ENCODE data around the gene C7. TPM values are rescaled to one million over a fixed set of nuclear protein-coding genes. Genes with fewer than 3 reads are reported as not detected.
"Not testable (repeated sequence)": the region's sequence is repeated elsewhere in the genome, so short reads cannot be mapped to it uniquely, and the experiment has no call there.

C7 gene
- total RNA-seq (not detected), polyA plus RNA-seq (not detected)

- peaks cover 20% of the 10 kb centered on the region for H3K27me3 Mint-ChIP-seq
Observed at GRCh38 chr5:40909264-40909663, at the start of gene C7. Gene C7 (plus strand): TSS chr5:40909497. CDS start chr5:40909611, 114 bp downstream.

GRCh38 chr5:40860711-40861110 lies 48.6 kb upstream of the C7 start:
- DNase-seq: no peak
- Mint-ChIP-seq H3K27ac (no peak overlapping the region), H3K9me3 (peaks cover 0 to 9% (median 2%) of the 10 kb centered on the region in 7 donors), H3K36me3 (peaks cover 2% of the 10 kb centered on the region), H3K27me3 (peaks cover 5% of the 10 kb centered on the region), H3K4me1 (no peaks in the 10 kb centered on the region), H3K4me3 (no peak overlapping the region)
- Histone ChIP-seq H3K9me3 (ENCODE audit: control insufficient read depth in 2 of 2, low read length in 2 of 2) (no peaks in the 10 kb centered on the region), H3K4me1 (ENCODE audit: control insufficient read depth, insufficient read depth, low read length, poor library complexity, severe bottlenecking) (no peaks in the 10 kb centered on the region), H3K4me3 (ENCODE audit: low read depth, low read length) (no peak overlapping the region), H3K27me3 (ENCODE audit: control insufficient read depth, insufficient read depth, low read length) (no peaks in the 10 kb centered on the region), H3K36me3 (ENCODE audit: control insufficient read depth, insufficient read depth, low read length) (no peaks in the 10 kb centered on the region), H3K27ac (ENCODE audit: insufficient read depth, low read length, poor library complexity, severe bottlenecking) (no peak overlapping the region)
- no peak for ATAC-seq (ENCODE audit: low read depth in 2 of 2)

More at GRCh38 chr5:40909264-40909663, at the start of gene C7:
- ATAC-seq (ENCODE audit: low read depth in 2 of 2) (no peak), DNase-seq (no peak)
- Histone ChIP-seq H3K9me3 (ENCODE audit: control insufficient read depth in 2 of 2, low read length in 2 of 2) (no peaks in the 10 kb centered on the region), H3K4me1 (ENCODE audit: control insufficient read depth, insufficient read depth, low read length, poor library complexity, severe bottlenecking) (no peaks in the 10 kb centered on the region), H3K27ac (ENCODE audit: insufficient read depth, low read length, poor library complexity, severe bottlenecking) (no peak within 1 kb of the TSS), H3K27me3 (ENCODE audit: control insufficient read depth, insufficient read depth, low read length) (no peaks in the 10 kb centered on the region), H3K4me3 (ENCODE audit: low read depth, low read length) (no peak within 1 kb of the TSS), H3K36me3 (ENCODE audit: control insufficient read depth, insufficient read depth, low read length) (no peaks in the 10 kb centered on the region)
- Mint-ChIP-seq H3K4me1 (peaks cover 0 to 4% (median under 1%) of the 10 kb centered on the region in 4 donors), H3K4me3 (no peak within 1 kb of the TSS), H3K36me3 (no peaks in the 10 kb centered on the region), H3K27ac (no peak within 1 kb of the TSS), H3K9me3 (no peaks in the 10 kb centered on the region)

GRCh38 chr5:40865004-40865403 lies 44.3 kb upstream of the C7 start:
- not testable (repeated sequence) for H3K27ac Mint-ChIP-seq; DNase-seq; H3K27me3 ChIP-seq (ENCODE audit: control insufficient read depth, insufficient read depth, low read length); H3K9me3 Mint-ChIP-seq; ATAC-seq (ENCODE audit: low read depth in 2 of 2); H3K4me3 ChIP-seq (ENCODE audit: low read depth, low read length); H3K4me1 Mint-ChIP-seq; H3K9me3 ChIP-seq (ENCODE audit: control insufficient read depth in 2 of 2, low read length in 2 of 2); H3K27ac ChIP-seq (ENCODE audit: insufficient read depth, low read length, poor library complexity, severe bottlenecking); H3K36me3 ChIP-seq (ENCODE audit: control insufficient read depth, insufficient read depth, low read length); H3K4me3 Mint-ChIP-seq; H3K4me1 ChIP-seq (ENCODE audit: control insufficient read depth, insufficient read depth, low read length, poor library complexity, severe bottlenecking); H3K36me3 Mint-ChIP-seq
- H3K27me3 Mint-ChIP-seq: peaks cover 14% of the 10 kb centered on the region

GRCh38 chr5:40866844-40867243 lies 42.5 kb upstream of the C7 start:
- H3K4me1 Mint-ChIP-seq: no peaks in the 10 kb centered on the region
- Histone ChIP-seq H3K27me3 (ENCODE audit: control insufficient read depth, insufficient read depth, low read length) (no peaks in the 10 kb centered on the region), H3K9me3 (ENCODE audit: control insufficient read depth in 2 of 2, low read length in 2 of 2) (no peaks in the 10 kb centered on the region), H3K27ac (ENCODE audit: insufficient read depth, low read length, poor library complexity, severe bottlenecking) (no peak overlapping the region), H3K4me3 (ENCODE audit: low read depth, low read length) (no peak overlapping the region), H3K36me3 (ENCODE audit: control insufficient read depth, insufficient read depth, low read length) (no peaks in the 10 kb centered on the region), H3K4me1 (ENCODE audit: control insufficient read depth, insufficient read depth, low read length, poor library complexity, severe bottlenecking) (no peaks in the 10 kb centered on the region)
- ATAC-seq (ENCODE audit: low read depth in 2 of 2): no peak
- H3K36me3 Mint-ChIP-seq: no peaks in the 10 kb centered on the region
- peaks cover 14% of the 10 kb centered on the region for H3K27me3 Mint-ChIP-seq
- no peak overlapping the region for H3K27ac Mint-ChIP-seq
- DNase-seq: no peak
- H3K4me3 Mint-ChIP-seq: no peak overlapping the region
- H3K9me3 Mint-ChIP-seq: peaks cover 0 to 9% (median 2%) of the 10 kb centered on the region in 7 donors

GRCh38 chr5:40869384-40869783 lies 39.9 kb upstream of the C7 start:
- Histone ChIP-seq H3K36me3 (ENCODE audit: control insufficient read depth, insufficient read depth, low read length) (no peaks in the 10 kb centered on the region), H3K4me3 (ENCODE audit: low read depth, low read length) (no peak overlapping the region), H3K27me3 (ENCODE audit: control insufficient read depth, insufficient read depth, low read length) (no peaks in the 10 kb centered on the region), H3K9me3 (ENCODE audit: control insufficient read depth in 2 of 2, low read length in 2 of 2) (no peaks in the 10 kb centered on the region), H3K4me1 (ENCODE audit: control insufficient read depth, insufficient read depth, low read length, poor library complexity, severe bottlenecking) (no peaks in the 10 kb centered on the region), H3K27ac (ENCODE audit: insufficient read depth, low read length, poor library complexity, severe bottlenecking) (no peak overlapping the region)
- Mint-ChIP-seq H3K36me3 (no peaks in the 10 kb centered on the region), H3K27me3 (peaks cover 25% of the 10 kb centered on the region), H3K27ac (no peak overlapping the region), H3K4me3 (no peak overlapping the region), H3K9me3 (peaks cover 0 to 9% (median 2%) of the 10 kb centered on the region in 7 donors), H3K4me1 (no peaks in the 10 kb centered on the region)
- ATAC-seq (ENCODE audit: low read depth in 2 of 2) (no peak), DNase-seq (no peak)

- H3K27ac ChIP-seq (ENCODE audit: insufficient read depth, low read length, poor library complexity, severe bottlenecking): no peak overlapping the region
- H3K9me3 ChIP-seq (ENCODE audit: control insufficient read depth in 2 of 2, low read length in 2 of 2): no peaks in the 10 kb centered on the region
- no peak overlapping the region for H3K4me3 Mint-ChIP-seq
- H3K36me3 Mint-ChIP-seq: no peaks in the 10 kb centered on the region
- H3K36me3 ChIP-seq (ENCODE audit: control insufficient read depth, insufficient read depth, low read length): no peaks in the 10 kb centered on the region
- H3K9me3 Mint-ChIP-seq: peaks cover 0 to 2% (median 0%) of the 10 kb centered on the region in 7 donors
- ATAC-seq (ENCODE audit: low read depth in 2 of 2) (no peak), DNase-seq (no peak)
- H3K27ac Mint-ChIP-seq: no peak overlapping the region
- no peaks in the 10 kb centered on the region for H3K27me3 ChIP-seq (ENCODE audit: control insufficient read depth, insufficient read depth, low read length)
- peaks cover 20% of the 10 kb centered on the region for H3K27me3 Mint-ChIP-seq
- no peaks in the 10 kb centered on the region for H3K4me1 ChIP-seq (ENCODE audit: control insufficient read depth, insufficient read depth, low read length, poor library complexity, severe bottlenecking)
- no peak overlapping the region for H3K4me3 ChIP-seq (ENCODE audit: low read depth, low read length)
- H3K4me1 Mint-ChIP-seq: no peaks in the 10 kb centered on the region
Observed at GRCh38 chr5:40871177-40871576, 38.1 kb upstream of the C7 start.

GRCh38 chr5:40872253-40872652 lies 37.0 kb upstream of the C7 start:
- H3K36me3 ChIP-seq (ENCODE audit: control insufficient read depth, insufficient read depth, low read length); DNase-seq; H3K27ac ChIP-seq (ENCODE audit: insufficient read depth, low read length, poor library complexity, severe bottlenecking); H3K27ac Mint-ChIP-seq; H3K9me3 ChIP-seq (ENCODE audit: control insufficient read depth in 2 of 2, low read length in 2 of 2); H3K4me1 Mint-ChIP-seq; H3K4me1 ChIP-seq (ENCODE audit: control insufficient read depth, insufficient read depth, low read length, poor library complexity, severe bottlenecking); ATAC-seq (ENCODE audit: low read depth in 2 of 2); H3K4me3 ChIP-seq (ENCODE audit: low read depth, low read length); H3K4me3 Mint-ChIP-seq; H3K9me3 Mint-ChIP-seq; H3K36me3 Mint-ChIP-seq; H3K27me3 ChIP-seq (ENCODE audit: control insufficient read depth, insufficient read depth, low read length): not testable (repeated sequence)
- H3K27me3 Mint-ChIP-seq: peaks cover 21% of the 10 kb centered on the region

- DNase-seq (no peak), ATAC-seq (ENCODE audit: low read depth in 2 of 2) (no peak)
- H3K4me1 ChIP-seq (ENCODE audit: control insufficient read depth, insufficient read depth, low read length, poor library complexity, severe bottlenecking): no peaks in the 10 kb centered on the region
- H3K4me3 ChIP-seq (ENCODE audit: low read depth, low read length): no peak overlapping the region
- Mint-ChIP-seq H3K4me1 (peaks cover 0 to 2% (median 0%) of the 10 kb centered on the region in 4 donors), H3K27me3 (peaks cover 20% of the 10 kb centered on the region), H3K4me3 (no peak overlapping the region), H3K9me3 (peaks cover 0 to 4% (median 0%) of the 10 kb centered on the region in 7 donors), H3K27ac (no peak overlapping the region), H3K36me3 (no peaks in the 10 kb centered on the region)
- no peaks in the 10 kb centered on the region for H3K27me3 ChIP-seq (ENCODE audit: control insufficient read depth, insufficient read depth, low read length)
- H3K9me3 ChIP-seq (ENCODE audit: control insufficient read depth in 2 of 2, low read length in 2 of 2): no peaks in the 10 kb centered on the region
- H3K36me3 ChIP-seq (ENCODE audit: control insufficient read depth, insufficient read depth, low read length): no peaks in the 10 kb centered on the region
- no peak overlapping the region for H3K27ac ChIP-seq (ENCODE audit: insufficient read depth, low read length, poor library complexity, severe bottlenecking)
Observed at GRCh38 chr5:40873286-40873880, 35.9 kb upstream of the C7 start.

All from CD4-positive, CD25-positive, alpha-beta regulatory T cell (primary cell).